GM21786 (cell line): ENCODE measurements around the gene KXD1.
"Not testable (repeated sequence)": the region's sequence is repeated elsewhere in the genome, so short reads cannot be mapped to it uniquely, and the experiment has no call there.

Source experiments
- ATAC-seq: cut with Tn5 transposase; IDR thresholded peaks from one replicate; pipeline ENCODE4 v1.9.1; 2021; ENCODE audit not compliant: unreplicated experiment

KXD1 gene

GRCh38 chr19:18533058-18533457 is 24.6 kb upstream of the KXD1 start:
- no peak for ATAC-seq

GRCh38 chr19:18536475-18536874 is 21.2 kb upstream of the KXD1 start:
- no peak for ATAC-seq

- ATAC-seq, result no peak
Measured at GRCh38 chr19:18537431-18537830, 20.2 kb upstream of the KXD1 start.

- ATAC-seq, result no peak
Measured at GRCh38 chr19:18538115-18538514, 19.6 kb upstream of the KXD1 start.

- no peak for ATAC-seq
Measured at GRCh38 chr19:18539372-18539771, 18.3 kb upstream of the KXD1 start.

GRCh38 chr19:18540200-18540599 is 17.5 kb upstream of the KXD1 start:
- ATAC-seq, result not testable (repeated sequence)

GRCh38 chr19:18541258-18541991 is 16.2 kb upstream of the KXD1 start:
- no peak for ATAC-seq

- no peak for ATAC-seq
Measured at GRCh38 chr19:18541992-18542940, 15.4 kb upstream of the KXD1 start.

- peak; percentile 78 for ATAC-seq
Measured at GRCh38 chr19:18542941-18543813, 14.5 kb upstream of the KXD1 start, which contains the start of gene FKBP8. TSS of gene FKBP8 (minus strand) at chr19:18543573. CDS start at chr19:18541970, 1,603 bp downstream.

GRCh38 chr19:18543814-18544475 is 13.7 kb upstream of the KXD1 start:
- ATAC-seq, result peak; percentile 74

GRCh38 chr19:18551631-18552030 is 6.0 kb upstream of the KXD1 start:
- no peak for ATAC-seq

GRCh38 chr19:18558202-18558555 is 509 bp downstream of the KXD1 start:
- peak; percentile 8 for ATAC-seq

- ATAC-seq, result no peak
Measured at GRCh38 chr19:18558604-18559003, 934 bp downstream of the KXD1 start.

- ATAC-seq, result no peak
Measured at GRCh38 chr19:18559685-18560084, 2.0 kb downstream of the KXD1 start.

GRCh38 chr19:18562086-18562485 is 4.4 kb downstream of the KXD1 start:
- ATAC-seq, result no peak

GRCh38 chr19:18566953-18567352 is 9.3 kb downstream of the KXD1 start:
- ATAC-seq, result no peak

- no peak for ATAC-seq
Measured at GRCh38 chr19:18568367-18568766, 10.7 kb downstream of the KXD1 start.

GRCh38 chr19:18571564-18572344 is 14.1 kb downstream of the KXD1 start, which contains the start of gene UBA52:
TSS of gene UBA52 (plus strand) at chr19:18571857. CDS start at chr19:18573301, 1,444 bp downstream.
- peak; percentile 87 for ATAC-seq

GRCh38 chr19:18574691-18575291 is 17.1 kb downstream of the KXD1 start:
- no peak for ATAC-seq
